Renal cortical epithelial cell (primary cell): ENCODE data around the gene CERS6. TPM values are rescaled to one million over a fixed set of nuclear protein-coding genes. Genes with fewer than 3 reads are reported as not detected.
A peak's percentile ranks its signal among the peaks of the same experiment; 100 is the strongest.

Experiments used
- DNase-seq: peaks from one replicate; pipeline ENCODE4 v3.0.0-alpha.2; 2011; ENCODE audit warnings: low read depth
- total RNA-seq: library from RNA; depleted of rRNA; stranded (reverse); fragments of >200 nt; gene quantifications from 2 replicates; pipeline ENCODE4 v1.2.3, GENCODE V29; 2014

Gene CERS6
- total RNA-seq, 1 donor from 2014 or later = 19.7 TPM

DNA sequence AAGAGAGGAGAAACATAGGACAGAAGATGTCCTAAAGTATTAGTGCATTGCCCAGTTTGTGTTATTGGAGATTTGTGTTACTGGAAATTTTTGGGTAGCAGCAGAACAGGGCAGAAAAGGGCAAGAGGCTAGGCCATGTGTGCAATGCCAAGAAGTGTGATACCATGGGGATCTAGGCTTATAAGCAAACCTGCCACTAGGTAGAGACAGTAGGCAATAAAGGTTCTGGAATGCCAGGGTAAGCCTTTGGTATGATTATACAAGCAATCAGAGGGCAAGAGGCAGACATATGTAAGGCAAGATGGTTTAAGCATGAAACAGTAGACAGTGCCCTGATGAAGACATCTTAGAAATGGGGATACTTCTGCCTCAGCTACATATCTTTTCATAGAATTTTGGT, 12.3 kb upstream of the CERS6 start:
- no peak for DNase-seq

DNA sequence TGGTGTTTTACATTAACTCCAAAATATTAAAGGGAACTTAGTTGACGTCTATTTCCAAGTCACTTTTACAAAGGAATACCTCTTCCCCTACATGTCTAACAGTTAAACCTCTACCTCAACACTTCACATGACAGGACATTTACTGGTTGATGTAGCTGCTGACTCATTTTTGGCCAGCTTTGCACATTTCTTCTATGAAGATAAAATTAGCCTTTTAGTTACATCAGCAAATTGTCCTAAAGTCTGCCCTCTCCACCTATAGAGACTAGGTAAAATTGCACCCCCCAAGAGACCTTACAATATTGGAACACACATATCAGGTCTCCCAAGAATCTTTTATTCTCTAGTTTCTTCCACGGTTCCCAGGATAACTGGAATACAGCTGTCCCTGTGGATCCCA, 10.1 kb upstream of the CERS6 start:
- DNase-seq = no peak

GRCh38 chr2:168448980-168449379, 7.1 kb upstream of the CERS6 start:
- DNase-seq = no peak

DNA sequence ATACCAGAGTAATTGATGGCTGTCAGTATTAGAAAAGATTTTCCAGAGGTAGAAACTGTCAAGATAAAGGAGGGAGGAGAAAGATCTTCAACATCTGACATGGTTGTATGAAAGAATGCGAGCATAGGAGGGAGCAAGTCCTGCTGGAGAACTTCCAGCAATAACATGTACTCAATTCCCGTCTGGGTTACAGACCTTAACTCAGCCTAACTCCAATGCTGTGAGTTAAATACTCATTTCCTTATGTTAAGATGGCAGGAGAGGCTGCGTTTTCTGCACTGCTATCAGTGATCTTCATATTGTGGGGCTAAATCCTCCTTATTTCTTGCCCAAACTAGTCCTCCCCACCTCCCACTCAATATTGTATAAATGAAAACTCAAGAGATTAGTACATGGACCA, 6.7 kb upstream of the CERS6 start:
- peak; percentile 33 for DNase-seq

- no peak for DNase-seq
These were observed 5.9 kb upstream of the CERS6 start for GRCh38 chr2:168450171-168450570.

DNA sequence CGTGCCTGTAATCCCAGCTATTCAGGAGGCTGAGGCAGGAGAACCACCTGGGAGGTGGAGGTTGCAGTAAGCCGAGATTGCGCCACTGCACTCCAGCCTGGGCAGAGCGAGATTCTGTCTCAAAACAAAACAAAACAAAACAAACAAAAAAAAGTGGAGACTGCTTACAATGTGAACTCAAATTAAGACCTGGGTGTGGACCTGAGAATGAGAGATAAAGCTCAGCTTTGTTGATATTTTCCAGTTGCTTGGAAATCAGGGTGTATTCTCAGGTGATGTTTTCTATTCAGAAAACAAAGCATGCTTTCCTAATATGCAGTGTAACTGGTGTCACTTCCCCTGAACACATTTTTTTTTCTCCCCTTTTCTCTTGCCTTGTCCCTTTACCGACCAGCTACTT, 5.3 kb upstream of the CERS6 start:
- DNase-seq = no peak

GRCh38 chr2:168452781-168453180, 3.3 kb upstream of the CERS6 start:
- no peak for DNase-seq

DNA sequence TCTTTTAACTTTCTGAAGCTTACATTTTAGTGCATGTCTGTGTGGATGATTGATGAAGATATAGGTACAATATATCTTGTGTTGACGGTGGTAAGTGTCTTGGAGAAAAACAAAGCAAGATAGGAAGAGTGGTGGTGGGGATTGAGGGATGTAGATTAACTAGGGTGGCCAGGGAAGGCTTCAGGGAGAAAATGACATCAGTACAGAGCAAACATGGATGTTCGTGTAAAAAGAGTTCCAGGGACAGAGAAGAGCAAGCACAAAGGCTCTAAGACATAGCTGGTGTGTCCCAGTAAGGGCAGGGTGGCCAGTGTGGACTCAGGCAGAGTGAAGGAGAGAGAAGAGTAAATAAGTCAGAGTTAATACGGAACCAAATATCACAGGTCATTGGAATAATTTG, 2.7 kb upstream of the CERS6 start:
- DNase-seq = no peak

DNA sequence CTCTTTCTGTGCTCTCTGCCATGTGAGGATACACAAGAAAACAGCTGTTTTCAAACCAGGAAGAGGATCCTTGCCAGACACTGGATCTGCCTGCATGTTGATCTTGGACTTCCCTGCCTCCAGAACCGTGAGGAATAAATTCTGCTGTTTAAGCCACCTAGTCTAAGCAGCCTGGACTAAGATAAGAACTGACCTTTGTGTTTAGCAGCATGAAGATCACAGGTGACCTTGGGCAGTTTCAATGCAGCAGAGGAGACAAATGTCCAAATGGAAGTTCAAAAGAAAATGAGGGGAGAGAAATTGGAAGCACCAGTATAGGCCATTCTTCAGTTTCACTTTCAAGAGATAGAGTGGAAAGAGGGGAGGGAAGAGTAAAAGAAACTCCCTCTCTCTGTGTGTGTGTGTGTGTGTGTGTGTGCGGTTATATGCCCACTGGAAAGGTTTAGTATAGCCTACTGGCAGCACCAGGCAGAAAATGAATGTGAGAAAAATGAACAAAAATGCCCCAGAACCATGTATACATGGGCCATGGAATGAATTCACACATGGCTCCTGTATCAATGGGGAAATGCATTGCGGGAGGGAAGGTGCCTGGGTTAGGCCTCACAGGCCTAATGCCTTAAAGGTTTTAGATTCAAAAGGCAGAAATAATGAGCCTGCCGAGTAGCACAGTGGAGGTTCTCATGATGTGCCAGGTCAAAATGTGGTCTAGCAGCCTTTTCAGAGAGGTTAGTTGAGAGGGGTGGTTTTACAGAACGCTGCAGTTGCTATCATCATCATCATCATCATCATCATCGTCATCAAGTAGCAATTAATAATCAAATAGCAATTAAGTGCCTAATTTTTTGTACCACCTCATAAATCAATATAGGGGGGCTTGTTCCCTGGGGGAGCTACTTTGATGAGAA, 1.1 kb upstream of the CERS6 start:
- DNase-seq = no peak

DNA sequence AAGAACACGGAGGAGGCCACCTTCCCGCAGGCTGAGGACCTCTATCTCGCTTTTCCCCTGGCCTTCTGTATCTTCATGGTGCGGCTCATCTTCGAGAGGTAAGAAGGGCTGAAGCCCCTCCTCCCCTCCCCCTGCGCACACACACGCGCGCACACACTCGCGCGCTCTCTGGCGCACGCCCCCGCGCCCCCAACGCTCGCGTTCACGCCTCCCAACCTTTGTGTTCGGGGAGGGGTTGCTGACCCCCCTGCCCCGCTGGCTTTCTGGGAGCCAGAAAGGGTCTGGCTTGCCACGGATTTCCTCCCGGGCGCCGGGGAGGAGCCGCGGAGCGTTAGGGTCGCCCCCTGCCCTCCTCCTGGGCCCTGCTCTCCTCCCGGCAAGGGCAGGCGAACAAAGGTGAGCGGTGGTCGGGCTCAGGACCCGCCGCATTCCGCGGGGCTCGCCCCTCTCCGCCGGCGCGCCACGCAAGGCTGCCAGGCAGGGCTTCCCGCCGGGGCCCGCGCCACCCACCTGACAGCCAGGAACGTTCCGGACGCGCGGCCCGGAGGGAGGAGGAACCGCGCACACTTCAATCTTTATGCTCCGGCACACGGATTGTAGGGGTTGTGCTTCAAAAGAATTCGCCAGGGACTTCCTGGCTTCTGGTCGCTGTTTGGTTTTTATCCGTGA, 583 bp downstream of the CERS6 start:
- DNase-seq = no peak

GRCh38 chr2:168457190-168457895, 1.3 kb downstream of the CERS6 start:
- DNase-seq = no peak

DNA sequence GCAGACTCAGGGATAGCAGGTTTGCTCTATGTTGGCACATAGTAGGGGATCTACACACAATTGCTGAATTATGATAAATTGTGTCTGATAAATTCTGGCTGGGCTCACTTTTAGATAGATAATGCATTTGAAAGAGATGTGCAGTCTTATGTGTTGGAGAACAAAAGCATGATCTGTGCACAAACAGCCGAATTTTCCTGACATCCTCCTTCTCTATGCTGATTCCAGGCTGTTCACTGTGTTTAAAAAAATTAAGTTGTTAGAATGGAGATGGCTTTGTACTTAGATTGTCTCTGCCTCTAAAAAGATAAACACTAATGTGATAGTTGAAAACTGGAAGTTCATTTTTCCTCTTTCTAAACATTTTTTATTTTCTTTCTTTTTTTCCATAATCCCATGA, 2.1 kb downstream of the CERS6 start:
- DNase-seq = no peak

DNA sequence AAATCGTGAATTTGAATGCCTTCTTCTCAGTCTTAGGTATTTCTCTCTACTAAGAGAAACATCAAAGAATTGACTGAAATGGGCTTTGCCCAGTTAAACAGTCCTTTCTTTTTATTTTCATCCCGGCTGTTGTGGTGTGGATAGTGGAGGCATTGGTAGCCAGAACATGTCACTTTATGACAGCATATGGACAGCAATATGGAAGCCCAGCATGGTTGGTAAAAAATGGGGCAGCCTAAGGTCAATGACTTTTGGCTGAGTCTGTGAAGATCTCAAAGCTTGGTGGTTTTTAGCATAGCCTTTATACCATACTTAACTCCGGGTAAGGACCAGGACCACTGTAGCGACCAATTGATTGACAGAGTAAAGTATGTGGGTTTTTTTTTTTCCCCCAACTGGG, 3.2 kb downstream of the CERS6 start:
- no peak for DNase-seq

DNA sequence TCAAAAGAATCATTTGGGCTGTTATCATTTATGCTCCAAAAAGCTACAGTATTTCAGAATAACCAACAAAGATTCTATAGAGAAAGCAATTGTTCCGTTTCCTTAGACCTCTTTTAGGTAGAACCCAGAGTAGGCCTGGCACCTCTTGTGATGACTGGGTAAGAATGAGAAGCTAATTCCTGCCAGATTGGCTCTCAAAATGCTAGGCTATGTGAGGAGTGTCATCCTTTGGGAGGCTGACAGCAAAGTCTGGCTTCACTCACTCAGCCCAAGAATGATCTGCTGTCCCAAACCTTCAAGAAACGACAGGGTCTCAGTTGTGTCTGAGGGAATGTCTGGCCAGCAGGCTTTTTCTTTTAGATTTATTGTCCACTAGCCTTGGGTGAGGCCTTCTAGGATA, 4.5 kb downstream of the CERS6 start:
- no peak for DNase-seq

DNA sequence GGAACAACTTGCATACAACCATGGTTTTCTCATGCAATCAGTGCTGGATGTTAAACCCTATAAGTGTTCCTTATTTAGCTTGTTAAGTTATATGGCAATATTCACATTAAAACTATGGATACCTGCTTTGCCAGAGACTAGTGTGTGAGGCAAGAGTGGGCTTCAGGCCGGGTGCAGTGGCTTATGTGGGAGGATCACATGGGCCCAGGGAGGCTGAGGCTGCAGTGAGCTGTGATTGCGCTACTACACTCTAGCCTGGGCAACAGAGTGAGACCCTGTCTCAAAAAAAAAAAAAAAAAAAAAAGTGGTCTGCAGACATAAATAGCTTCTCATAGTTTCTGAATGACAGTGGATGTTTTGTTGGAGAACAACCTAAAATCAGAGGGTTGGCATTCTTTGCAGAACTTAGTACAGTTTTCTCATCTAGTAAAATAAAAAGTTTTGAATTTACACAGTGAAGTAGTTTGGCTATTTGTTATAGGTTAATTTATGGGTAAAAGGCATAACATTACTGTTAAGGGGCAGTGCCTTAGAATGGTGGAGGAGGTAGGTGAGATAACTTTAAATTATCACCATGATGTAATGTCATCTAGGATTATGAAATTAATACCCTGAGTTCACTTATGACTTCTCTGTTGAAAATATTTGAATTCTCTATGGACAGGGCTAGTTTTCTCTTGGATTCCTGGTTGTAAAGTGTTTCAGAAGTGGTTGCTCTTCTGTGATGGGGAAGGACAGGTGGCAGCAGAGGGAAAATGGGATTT, 5.3 kb downstream of the CERS6 start:
- DNase-seq = no peak

DNA sequence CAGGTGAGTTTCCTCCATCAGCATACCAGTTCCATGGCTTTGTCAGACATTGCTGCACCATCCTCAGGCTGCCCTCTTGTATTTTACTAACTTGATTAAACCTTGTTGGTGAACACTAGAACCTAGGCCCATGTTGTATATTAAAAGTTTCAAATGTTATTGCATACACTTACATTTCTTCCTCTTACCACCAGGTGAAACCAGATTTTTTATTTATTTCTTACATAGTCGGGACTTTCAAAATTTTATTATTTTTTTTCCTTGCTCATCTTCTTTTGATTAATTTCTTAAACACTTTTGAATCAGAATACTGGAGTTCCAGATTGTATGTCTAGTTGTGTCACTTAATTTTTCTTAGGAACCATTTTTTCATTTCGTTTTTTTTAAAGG, 5.9 kb downstream of the CERS6 start:
- DNase-seq = no peak

GRCh38 chr2:168462543-168463045, 6.5 kb downstream of the CERS6 start:
- DNase-seq = no peak

DNA sequence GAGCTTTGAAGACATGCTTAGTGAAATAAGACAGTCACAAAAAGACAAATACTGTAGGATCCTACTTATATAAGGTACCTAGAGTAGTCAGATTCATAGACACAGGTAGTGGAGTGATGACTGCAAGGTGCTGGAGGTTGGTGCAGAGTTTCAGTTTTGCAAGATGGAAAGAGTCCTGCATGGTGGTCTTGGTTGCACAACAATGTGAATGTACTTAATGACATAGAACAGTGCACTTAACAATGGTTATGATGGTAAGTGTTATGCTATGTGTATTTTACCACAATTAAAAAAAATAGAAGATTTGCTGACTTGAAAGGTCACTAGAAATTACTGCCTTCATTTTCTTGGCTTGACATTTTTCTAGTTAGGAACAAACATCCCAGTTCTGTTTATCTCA, 9.5 kb downstream of the CERS6 start:
- DNase-seq = no peak

DNA sequence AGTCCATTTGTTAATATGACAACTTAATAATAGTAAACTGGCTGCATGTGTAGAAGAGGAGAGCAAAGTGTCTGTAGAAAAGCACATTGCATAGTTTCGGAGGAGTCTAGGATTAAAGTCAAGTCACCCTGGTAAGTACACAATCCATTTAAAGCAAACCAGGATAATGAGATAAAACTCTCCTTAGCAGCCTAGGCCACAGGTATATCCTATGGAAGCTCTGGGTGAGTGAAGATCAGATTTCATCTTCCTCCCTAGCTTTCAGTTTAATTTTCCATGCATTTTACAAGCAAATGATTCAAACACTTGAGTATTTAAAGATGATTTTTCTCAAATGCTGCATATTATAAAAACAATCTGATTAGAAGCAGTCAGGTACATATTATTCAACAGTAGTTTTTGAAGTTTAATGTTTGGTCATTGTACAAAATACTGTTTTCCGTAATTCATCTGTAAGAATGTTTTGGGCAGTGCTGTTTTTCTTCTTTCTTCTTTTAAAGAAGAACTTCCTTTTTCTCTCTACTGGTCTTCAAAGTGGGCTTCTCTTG, 10.2 kb downstream of the CERS6 start:
- DNase-seq = no peak

- DNase-seq = no peak
These were observed 10.9 kb downstream of the CERS6 start for GRCh38 chr2:168466834-168467565.

DNA sequence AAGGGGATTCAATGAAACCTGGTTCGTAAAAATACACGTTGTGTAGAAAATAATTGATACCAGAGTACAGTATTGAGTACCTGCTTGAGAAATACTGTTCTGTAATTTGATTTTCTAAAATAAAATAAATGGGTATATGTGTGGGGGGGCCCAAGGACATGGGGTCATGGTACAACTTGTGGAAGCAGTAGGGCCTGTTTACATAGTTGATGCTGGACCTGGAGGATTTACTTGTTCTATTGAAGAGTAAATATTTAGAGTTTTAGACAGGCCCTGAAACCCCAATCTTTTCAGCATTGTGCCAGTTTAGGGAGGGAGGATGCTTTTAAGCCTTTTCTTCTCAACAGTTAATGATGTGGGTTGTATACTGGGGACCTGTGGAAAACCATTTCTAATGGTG, 11.7 kb downstream of the CERS6 start:
- no peak for DNase-seq
